HEK293 (cell line): ENCODE results near the gene NLGN1.

Experiments used
- CTCF ChIA-PET: fragments of 350-600 bp; formaldehyde crosslinking; extraction: SDS; loops from one replicate; lab custom pipeline; 2021; ENCODE audit warnings: antibody characterized with exemption; lab: Yijun Ruan, JAX
- POLR2A ChIA-PET: fragments of 300-600 bp; formaldehyde crosslinking; extraction: SDS; loops from one replicate; lab custom pipeline; 2020; ENCODE audit warnings: antibody characterized with exemption, inconsistent platforms; lab: Yijun Ruan, JAX
- H3K27ac ChIP-seq: fragments of 200-500 bp; sonication (Bioruptor generic); 2 replicates; pipeline ENCODE4 v1.5.1; 2014; ENCODE audit warnings: low read depth, low read length, control low read depth, inconsistent platforms; ENCODE audit errors: extremely low read depth
- H3K36me3 ChIP-seq, 2 experiments: fragments of 200-500 bp in 1 of 2; sonication (Bioruptor generic) in 1 of 2; 1 replicate in 1 of 2; 2 replicates in 1 of 2; pipeline ENCODE4 v1.5.1; 2014 to 2017; ENCODE audit warnings: inconsistent platforms in 2 of 2, low read length in 2 of 2; ENCODE audit not compliant: control insufficient read depth in 2 of 2, insufficient read depth in 1 of 2
- H3K4me1 ChIP-seq: fragments of 200-500 bp; sonication (Bioruptor generic); 2 replicates; pipeline ENCODE4 v1.5.1; 2014; ENCODE audit warnings: mild to moderate bottlenecking, low read length, inconsistent platforms; ENCODE audit not compliant: control insufficient read depth, insufficient read depth
- H3K4me3 ChIP-seq: 2 replicates; pipeline ENCODE4 v1.5.1; 2011; ENCODE audit warnings: low read depth, mild to moderate bottlenecking, control low read depth, low read length, moderate library complexity
- H3K9me3 ChIP-seq: fragments of 200-500 bp; sonication (Bioruptor generic); 2 replicates; pipeline ENCODE4 v1.5.1; 2014; ENCODE audit warnings: low read depth, low read length, inconsistent platforms; ENCODE audit not compliant: control insufficient read depth, insufficient read depth
- SCRT1 ChIP-seq: fragments of 450-650 bp; formaldehyde crosslinking; IDR thresholded peaks from 2 replicates; pipeline ENCODE4 v1.5.1; 2016; ENCODE audit warnings: missing biosample characterization, missing genetic modification characterization, borderline replicate concordance
- SCRT2 ChIP-seq: fragments of 450-650 bp; formaldehyde crosslinking; IDR thresholded peaks from 2 replicates; pipeline ENCODE4 v1.5.1; 2016; ENCODE audit warnings: missing biosample characterization, missing genetic modification characterization
- ZBTB1 ChIP-seq: fragments of 450-650 bp; formaldehyde crosslinking; IDR thresholded peaks from 2 replicates; pipeline ENCODE4 v1.5.1; 2016; ENCODE audit warnings: missing biosample characterization, missing genetic modification characterization
- ZBTB11 ChIP-seq: fragments of 450-650 bp; formaldehyde crosslinking; conservative IDR thresholded peaks from 2 replicates; pipeline ENCODE4 v1.5.1; 2016; ENCODE audit warnings: low read depth, missing biosample characterization, missing genetic modification characterization
- ZBTB20 ChIP-seq: fragments of 450-650 bp; formaldehyde crosslinking; IDR thresholded peaks from 2 replicates; pipeline ENCODE4 v1.5.1; 2016; ENCODE audit warnings: missing biosample characterization, missing genetic modification characterization
- ZBTB44 ChIP-seq: fragments of 450-650 bp; IDR thresholded peaks from 2 replicates; pipeline ENCODE4 v1.5.1; 2018; ENCODE audit warnings: missing biosample characterization, mild to moderate bottlenecking, missing genetic modification characterization
- ZNF324 ChIP-seq: fragments of 450-650 bp; formaldehyde crosslinking; IDR thresholded peaks from 2 replicates; pipeline ENCODE4 v1.5.1; 2016; ENCODE audit warnings: missing biosample characterization, missing genetic modification characterization
- ZNF510 ChIP-seq: fragments of 450-650 bp; formaldehyde crosslinking; IDR thresholded peaks from 2 replicates; pipeline ENCODE4 v1.5.1; 2018; ENCODE audit warnings: mild to moderate bottlenecking, missing genetic modification characterization, missing biosample characterization; ENCODE audit not compliant: insufficient replicate concordance
- ZNF513 ChIP-seq: fragments of 450-650 bp; IDR thresholded peaks from 2 replicates; pipeline ENCODE4 v1.5.1; 2018; ENCODE audit warnings: missing biosample characterization, missing genetic modification characterization
- ZNF707 ChIP-seq: fragments of 450-650 bp; formaldehyde crosslinking; IDR thresholded peaks from 2 replicates; pipeline ENCODE4 v1.5.1; 2016; ENCODE audit warnings: missing biosample characterization, missing genetic modification characterization
- ZNF768 ChIP-seq: fragments of 450-650 bp; formaldehyde crosslinking; IDR thresholded peaks from 2 replicates; pipeline ENCODE4 v1.5.1; 2018; ENCODE audit warnings: missing biosample characterization, mild to moderate bottlenecking, missing genetic modification characterization
- ZNF830 ChIP-seq: fragments of 450-650 bp; IDR thresholded peaks from 2 replicates; pipeline ENCODE4 v1.5.0; 2018; ENCODE audit warnings: missing biosample characterization, missing genetic modification characterization, low read depth, mild to moderate bottlenecking, moderate library complexity
- ZSCAN23 ChIP-seq: fragments of 450-650 bp; formaldehyde crosslinking; IDR thresholded peaks from 2 replicates; pipeline ENCODE4 v1.5.1; 2016; ENCODE audit warnings: missing biosample characterization, missing genetic modification characterization
- ZXDB ChIP-seq: fragments of 450-650 bp; formaldehyde crosslinking; IDR thresholded peaks from 2 replicates; pipeline ENCODE4 v1.5.1; 2016; ENCODE audit warnings: missing biosample characterization, missing genetic modification characterization

The NLGN1 gene

GRCh38 chr3:174295306-174296092 lies 898.0 kb downstream of the NLGN1 start (continued):
- no peak for TF ChIP-seq ZBTB11 (tag by site-specific recombination)
- TF ChIP-seq ZNF707 (tag by site-specific recombination), result no peak
- no peak for TF ChIP-seq ZNF324
- no peak for TF ChIP-seq ZNF513 (tag by site-specific recombination)
- TF ChIP-seq ZBTB20 (tag by site-specific recombination), result no peak
- TF ChIP-seq ZBTB44, result no peak
- no peak for TF ChIP-seq ZBTB1 (tag by site-specific recombination)

DNA sequence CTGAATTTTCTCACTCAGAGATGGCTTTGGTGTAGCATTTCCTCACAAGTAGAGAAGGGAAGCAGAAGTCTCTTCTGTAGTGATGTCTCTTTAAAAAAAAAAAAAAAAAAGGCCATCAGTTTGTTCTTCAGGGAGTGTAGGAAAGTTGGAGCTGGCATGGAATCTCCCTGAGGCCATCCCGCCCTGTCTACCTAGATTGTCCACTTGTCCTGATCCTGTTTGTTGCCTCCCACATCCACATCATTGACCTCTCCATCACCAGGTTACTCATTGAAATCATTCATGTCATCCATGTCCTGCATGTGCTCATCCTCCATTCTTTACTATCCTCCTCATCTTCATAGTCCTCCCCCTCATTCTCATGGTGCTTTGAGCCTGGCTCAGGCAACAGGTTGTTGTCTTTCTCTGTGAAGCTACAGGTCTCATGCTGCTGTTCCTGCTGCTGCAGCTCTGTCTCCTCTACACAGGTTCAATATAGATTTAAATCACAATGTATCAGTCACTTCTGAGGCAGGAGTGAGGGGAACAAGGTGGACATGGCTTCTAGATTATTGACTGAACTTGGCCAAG lies 905.3 kb downstream of the NLGN1 start:
- no peaks in the 10 kb centered on the region for H3K36me3 ChIP-seq
- no peaks in the 10 kb centered on the region for H3K4me1 ChIP-seq
- ChIA-PET POLR2A (no interaction called here), CTCF (no interaction called here)
- TF ChIP-seq ZNF510 (tag by site-specific recombination) (no peak), ZBTB11 (tag by site-specific recombination) (no peak), SCRT2 (peak; percentile 88), ZNF768 (tag by site-specific recombination) (no peak), ZXDB (tag by site-specific recombination) (no peak), ZNF513 (tag by site-specific recombination) (no peak), SCRT1 (tag by site-specific recombination) (peak; percentile 87), ZSCAN23 (tag by site-specific recombination) (no peak), ZNF830 (tag by site-specific recombination) (no peak)
- H3K9me3 ChIP-seq, result no peaks in the 10 kb centered on the region
- no peak overlapping the region for H3K27ac ChIP-seq
- H3K4me3 ChIP-seq, result no peak overlapping the region
